Muscle of arm (tissue), 12 donors: Measurements from ENCODE around the gene KIAA1958. TPM values are rescaled to one million over a fixed set of nuclear protein-coding genes. Genes with fewer than 3 reads are reported as not detected.

Source experiments
- DNase-seq: peaks from one replicate; pipeline ENCODE4 v3.0.0-alpha.2; 2013
- polyA plus RNA-seq, 12 donors: library from polyadenylated mRNA; unstranded; fragments of 120-200 nt; gene quantifications; one replicate each; pipeline ENCODE4 v1.2.1, GENCODE V29; 2013; ENCODE audit not compliant: insufficient read length in 12 of 12

The KIAA1958 gene
- polyA plus RNA-seq, 12 donors = 2.9 to 5.8 (median 3.8) TPM; not detected in 1

- no peak for DNase-seq
These were observed 115.0 kb downstream of the KIAA1958 start for GRCh38 chr9:112601636-112602035.

GRCh38 chr9:112604790-112605189 lies 118.2 kb downstream of the KIAA1958 start:
- no peak for DNase-seq

GRCh38 chr9:112605518-112605917 lies 118.9 kb downstream of the KIAA1958 start:
- no peak for DNase-seq

GRCh38 chr9:112605963-112606699 lies 119.5 kb downstream of the KIAA1958 start:
- DNase-seq = no peak

- no peak for DNase-seq
These were observed 122.2 kb downstream of the KIAA1958 start for GRCh38 chr9:112608851-112609250.

GRCh38 chr9:112615584-112616266 lies 129.1 kb downstream of the KIAA1958 start:
- no peak for DNase-seq

- DNase-seq = no peak
These were observed 130.7 kb downstream of the KIAA1958 start for GRCh38 chr9:112617371-112617770.

- no peak for DNase-seq
These were observed 131.9 kb downstream of the KIAA1958 start for GRCh38 chr9:112618385-112619009.

GRCh38 chr9:112620388-112620787 lies 133.8 kb downstream of the KIAA1958 start:
- no peak for DNase-seq

GRCh38 chr9:112621018-112621655 lies 134.5 kb downstream of the KIAA1958 start:
- no peak for DNase-seq

- no peak for DNase-seq
These were observed 136.6 kb downstream of the KIAA1958 start for GRCh38 chr9:112623198-112623597.

- DNase-seq = no peak
These were observed 138.4 kb downstream of the KIAA1958 start for GRCh38 chr9:112624711-112625707.

GRCh38 chr9:112629671-112630485 lies 143.3 kb downstream of the KIAA1958 start:
- DNase-seq = no peak

- peak; percentile 68 for DNase-seq
These were observed 144.9 kb downstream of the KIAA1958 start for GRCh38 chr9:112631313-112632070.

- DNase-seq = no peak
These were observed 153.7 kb downstream of the KIAA1958 start for GRCh38 chr9:112640311-112640710.

- DNase-seq = no peak
These were observed 155.5 kb downstream of the KIAA1958 start for GRCh38 chr9:112642126-112642525.

GRCh38 chr9:112647596-112647995 lies 161.0 kb downstream of the KIAA1958 start:
- DNase-seq = no peak

GRCh38 chr9:112648624-112649023 lies 162.0 kb downstream of the KIAA1958 start:
- DNase-seq = no peak

GRCh38 chr9:112654282-112654681 lies 167.7 kb downstream of the KIAA1958 start:
- no peak for DNase-seq
